AG04449 (cell line): ENCODE results near the gene SMAD5.

Experiments
- CTCF ChIA-PET: fragments of 350-600 bp; formaldehyde crosslinking; extraction: SDS; loops from one replicate; lab custom pipeline; 2021; ENCODE audit warnings: antibody characterized with exemption; lab: Yijun Ruan, JAX
- POLR2A ChIA-PET: fragments of 400-600, 350-600 bp; formaldehyde crosslinking; extraction: SDS; loops from one replicate; lab custom pipeline; 2020; ENCODE audit warnings: antibody characterized with exemption, inconsistent platforms; lab: Yijun Ruan, JAX
- DNase-seq: peaks from one replicate; pipeline ENCODE4 v3.0.0-alpha.2; 2010; ENCODE audit warnings: low read depth, low spot score
- H3K4me3 ChIP-seq: 2 replicates; pipeline ENCODE4 v1.5.1; 2011; ENCODE audit warnings: low read depth, mild to moderate bottlenecking, control low read depth, low read length
- CTCF ChIP-seq: IDR thresholded peaks from one replicate; pipeline ENCODE4 v1.5.1; 2011; ENCODE audit warnings: mild to moderate bottlenecking, moderate library complexity, low read length, control low read depth, inconsistent platforms; ENCODE audit not compliant: insufficient read depth; ENCODE audit errors: missing control alignments

Gene SMAD5

GRCh38 chr5:136090319-136090718 is 42.3 kb upstream of the SMAD5 start:
- no peak for TF ChIP-seq CTCF
- POLR2A ChIA-PET, result no interaction called here
- no peak overlapping the region for H3K4me3 ChIP-seq
- CTCF ChIA-PET, result interaction anchor here (1.3 kb wide), 1 partner anchor 145 kb away, joined by 3 read pairs; no protein-coding TSS in a partner anchor
- no peak for DNase-seq

GRCh38 chr5:136094189-136094912 is 38.3 kb upstream of the SMAD5 start:
- ChIA-PET POLR2A (no interaction called here), CTCF (interaction anchor here (3.1 kb wide), 1 partner anchor 12 kb away, joined by 14 read pairs; no protein-coding TSS in a partner anchor)

GRCh38 chr5:136094913-136095641 is 37.6 kb upstream of the SMAD5 start:
- no peak for DNase-seq
- CTCF ChIA-PET, result interaction anchor here (3.1 kb wide), 1 partner anchor 13 kb away, joined by 14 read pairs; no protein-coding TSS in a partner anchor
- H3K4me3 ChIP-seq, result no peak overlapping the region
- POLR2A ChIA-PET, result no interaction called here
- TF ChIP-seq CTCF, result no peak

More at GRCh38 chr5:136094189-136094912, 38.3 kb upstream of the SMAD5 start:
- no peak for TF ChIP-seq CTCF
- no peak for DNase-seq
- no peak overlapping the region for H3K4me3 ChIP-seq

GRCh38 chr5:136098176-136098575 is 34.5 kb upstream of the SMAD5 start:
- no peak for TF ChIP-seq CTCF
- CTCF ChIA-PET, result interaction anchor here (4.8 kb wide), 1 partner anchor 15 kb away, joined by 31 read pairs; no protein-coding TSS in a partner anchor

GRCh38 chr5:136099870-136100269 is 32.8 kb upstream of the SMAD5 start:
- no peak for DNase-seq
- CTCF ChIA-PET, result interaction anchor here (2.0 to 4.8 kb wide), 2 partner anchors 12 to 17 kb away, joined by 6 to 31 read pairs; no protein-coding TSS in a partner anchor
- TF ChIP-seq CTCF, result no peak
- POLR2A ChIA-PET, result no interaction called here
- no peak overlapping the region for H3K4me3 ChIP-seq

More at GRCh38 chr5:136098176-136098575, 34.5 kb upstream of the SMAD5 start:
- POLR2A ChIA-PET, result no interaction called here
- no peak for DNase-seq
- H3K4me3 ChIP-seq, result no peak overlapping the region

- H3K4me3 ChIP-seq, result no peak overlapping the region
- no peak for DNase-seq
- ChIA-PET POLR2A (no interaction called here), CTCF (interaction anchor here (0.6 to 4.8 kb wide), 3 partner anchors 10 to 19 kb away, joined by 3 to 31 read pairs (median 9); no protein-coding TSS in a partner anchor)
- TF ChIP-seq CTCF, result no peak
Observed at GRCh38 chr5:136101884-136102283, 30.8 kb upstream of the SMAD5 start.
